K562 (cell line): Measurements from ENCODE around the gene NAP1L1. TPM values are rescaled to one million over a fixed set of nuclear protein-coding genes. Genes with fewer than 3 reads are reported as not detected.

Source experiments
- BACH1 ChIP-seq: fragments of 200-800 bp; sonication (Bioruptor generic); IDR thresholded peaks from 2 replicates; pipeline ENCODE4 v1.6.1; 2016; ENCODE audit warnings: missing genetic modification characterization, missing compliant biosample characterization
- CBFA2T2 ChIP-seq: fragments of 450-650 bp; conservative IDR thresholded peaks from 2 replicates; pipeline ENCODE4 v1.6.1; 2017; ENCODE audit warnings: mild to moderate bottlenecking
- CHD2 ChIP-seq: IDR thresholded peaks from 2 replicates; pipeline ENCODE4 v1.6.1; 2011; ENCODE audit warnings: low read depth, low read length
- FOXP1 ChIP-seq: sonication (generic); formaldehyde crosslinking; IDR thresholded peaks from 2 replicates; pipeline ENCODE4 v1.8.0; 2022; ENCODE audit warnings: mild to moderate bottlenecking, missing genetic modification reagents
- GABPA ChIP-seq: fragments of 200-800 bp; sonication (Bioruptor generic); conservative IDR thresholded peaks from 2 replicates; pipeline ENCODE4 v1.6.1; 2016; ENCODE audit warnings: low read depth, missing genetic modification characterization, missing compliant biosample characterization
- HMG20A ChIP-seq: fragments of 450-650 bp; formaldehyde crosslinking; conservative IDR thresholded peaks from 2 replicates; pipeline ENCODE4 v1.4.0; 2020; ENCODE audit warnings: mild to moderate bottlenecking, mixed read lengths
- HMGN3 ChIP-seq: IDR thresholded peaks from 2 replicates; pipeline ENCODE4 v1.6.1; 2011; ENCODE audit warnings: borderline replicate concordance, low read depth, mild to moderate bottlenecking, mixed read lengths, low read length; ENCODE audit not compliant: insufficient read length; ENCODE audit errors: extremely low read depth
- KLF13 ChIP-seq: fragments of 450-650 bp; IDR thresholded peaks from 2 replicates; pipeline ENCODE4 v1.6.1; 2016; ENCODE audit warnings: missing genetic modification characterization, low read depth, mild to moderate bottlenecking, missing compliant biosample characterization, moderate library complexity, borderline replicate concordance
- MCM2 ChIP-seq: fragments of 450-650 bp; IDR thresholded peaks from 2 replicates; pipeline ENCODE4 v1.6.1; 2017; ENCODE audit warnings: low read depth, mild to moderate bottlenecking
- MYC ChIP-seq, 2 experiments: fragments of 250-450 bp in 1 of 2; sonication (Bioruptor Pico) in 1 of 2; IDR thresholded peaks; 2 replicates each; pipeline versions ENCODE4 v1.5.1 to v1.6.1; 2012 to 2021; ENCODE audit warnings: low read depth in 2 of 2, borderline replicate concordance in 1 of 2, improper control_type of control experiment in 1 of 2, low read length in 1 of 2, mild to moderate bottlenecking in 1 of 2, moderate library complexity in 1 of 2
- NFIC ChIP-seq: fragments of 450-650 bp; IDR thresholded peaks from 2 replicates; pipeline ENCODE4 v1.6.1; 2017; ENCODE audit warnings: mild to moderate bottlenecking, inconsistent platforms
- NR2C2 ChIP-seq, 2 experiments: fragments of 200-800 bp in 1 of 2; sonication (Bioruptor generic) in 1 of 2; sonication (generic) in 1 of 2; formaldehyde crosslinking in 1 of 2; IDR thresholded peaks; 2 replicates each; pipeline versions ENCODE4 v1.6.1 to v1.8.0; 2016 to 2022; ENCODE audit warnings: mild to moderate bottlenecking in 1 of 2, missing compliant biosample characterization in 1 of 2, missing genetic modification characterization in 1 of 2, missing genetic modification reagents in 1 of 2
- SLC30A9 ChIP-seq: fragments of 250-450 bp; sonication (Bioruptor Pico); IDR thresholded peaks from 2 replicates; pipeline ENCODE4 v1.8.0; 2022; ENCODE audit warnings: mild to moderate bottlenecking, moderate library complexity
- SMARCA4 ChIP-seq: fragments of 450-650 bp; IDR thresholded peaks from 2 replicates; pipeline ENCODE4 v1.6.1; 2016
- SRSF1 ChIP-seq: fragments of 200-400 bp; formaldehyde crosslinking; IDR thresholded peaks from 2 replicates; pipeline ENCODE4 v1.6.1; 2017; ENCODE audit warnings: mild to moderate bottlenecking, low read depth, low read length, moderate library complexity
- ZFX ChIP-seq: sonication (generic); formaldehyde crosslinking; IDR thresholded peaks from 2 replicates; pipeline ENCODE4 v1.8.0; 2022; ENCODE audit warnings: mild to moderate bottlenecking, missing genetic modification reagents, moderate library complexity
- ZNF239 ChIP-seq: fragments of 250-450 bp; sonication (Bioruptor Pico); IDR thresholded peaks from 2 replicates; pipeline ENCODE4 v1.4.0; 2020; ENCODE audit warnings: mild to moderate bottlenecking
- ZNF263 ChIP-seq: sonication (generic); formaldehyde crosslinking; IDR thresholded peaks from 2 replicates; pipeline ENCODE4 v1.8.0; 2022; ENCODE audit warnings: mild to moderate bottlenecking, missing genetic modification reagents, borderline replicate concordance
- ZNF316 ChIP-seq: fragments of 450-650 bp; IDR thresholded peaks from 2 replicates; pipeline ENCODE4 v1.6.1; 2016
- polyA plus RNA-seq, 8 experiments: library from polyadenylated mRNA; depleted of rRNA in 4 of 8; stranded (reverse) in 5 of 8; unstranded in 3 of 8; fragments of >200 nt; fragmentation: Nextera tagmentation in 2 of 8; fragmentation: Illumina TruSeq in 1 of 8; extraction: Ambion mirVana in 2 of 8; extraction: Trizol in 1 of 8; gene quantifications; 2 replicates each; pipeline versions ENCODE4 v1.2.1 to v1.2.3, GENCODE V29; 2011 to 2014; ENCODE audit warnings: inconsistent platforms in 1 of 8, missing spikeins in 1 of 8
- total RNA-seq, 7 experiments: library from RNA; depleted of rRNA in 6 of 7; stranded (reverse); fragments of >200 nt in 6 of 7; fragmentation: Illumina TruSeq in 2 of 7; extraction: Trizol in 2 of 7; gene quantifications; 2 replicates each; pipeline versions ENCODE4 v1.2.1 to v1.2.3, GENCODE V29; 2011 to 2021; ENCODE audit warnings: low replicate concordance in 1 of 7
- TF ChIP-seq, protein P1 (sequence below): sonication (generic); formaldehyde crosslinking; IDR thresholded peaks from 2 replicates; pipeline ENCODE4 v1.8.0; 2023; ENCODE audit warnings: mild to moderate bottlenecking, missing genetic modification reagents
- TF ChIP-seq, protein P2 (sequence below): fragments of 250-450 bp; sonication (Bioruptor Pico); IDR thresholded peaks from 2 replicates; pipeline ENCODE4 v1.4.0; 2020; ENCODE audit warnings: mild to moderate bottlenecking, moderate library complexity

The NAP1L1 gene
- total and polyA plus RNA-seq, 9 of the 15 experiments (the other 6 are each of a cell fraction or from before 2014, with no cell fraction given) = 287 to 747 (median 450) TPM

DNA sequence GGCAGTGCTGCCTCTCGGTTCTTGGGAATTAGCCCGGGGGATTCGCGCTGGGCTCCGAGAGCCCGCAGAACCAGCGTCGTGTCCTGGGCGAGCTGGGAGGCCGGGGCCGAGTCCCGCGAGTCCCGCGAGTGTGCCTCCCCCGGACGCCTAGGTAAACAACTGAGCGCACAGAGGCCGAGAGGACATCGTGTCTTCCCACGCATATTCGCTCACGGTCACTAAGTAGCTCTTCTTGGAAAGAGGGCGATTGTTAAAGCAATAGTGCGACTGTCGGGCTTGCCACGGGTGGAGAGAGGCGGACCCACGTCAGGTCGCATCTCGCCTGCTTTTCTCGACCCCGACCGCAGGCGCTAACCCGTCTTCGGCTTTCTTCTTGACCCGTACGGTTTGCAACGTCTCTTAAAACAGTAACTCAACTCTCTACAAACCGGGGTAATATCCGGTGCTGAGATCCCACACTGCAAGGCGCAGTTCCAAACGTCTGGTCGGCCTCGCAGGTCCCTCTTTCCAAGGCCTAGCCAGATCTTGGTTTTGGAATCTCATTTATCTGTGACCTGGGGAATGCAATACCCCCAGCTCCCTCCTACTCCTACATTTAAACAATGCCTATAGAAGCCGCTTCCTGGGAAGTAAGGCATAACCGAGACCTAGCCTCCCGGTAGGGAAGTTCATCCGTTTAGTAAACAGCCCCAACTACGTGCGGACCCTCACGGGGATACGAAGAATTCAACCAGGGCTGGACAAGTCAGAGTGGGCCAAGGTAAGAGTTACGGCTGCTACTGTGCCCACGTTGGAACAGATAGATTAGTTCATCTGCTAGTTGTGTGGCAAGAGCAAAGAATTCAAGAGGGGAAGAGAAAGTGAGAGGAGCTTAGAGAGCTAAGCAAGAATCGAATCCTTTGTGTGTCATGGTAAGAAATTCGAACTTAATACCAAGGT lies 52.2 kb downstream of the NAP1L1 start (continued):
- TF ChIP-seq, protein P1, sequence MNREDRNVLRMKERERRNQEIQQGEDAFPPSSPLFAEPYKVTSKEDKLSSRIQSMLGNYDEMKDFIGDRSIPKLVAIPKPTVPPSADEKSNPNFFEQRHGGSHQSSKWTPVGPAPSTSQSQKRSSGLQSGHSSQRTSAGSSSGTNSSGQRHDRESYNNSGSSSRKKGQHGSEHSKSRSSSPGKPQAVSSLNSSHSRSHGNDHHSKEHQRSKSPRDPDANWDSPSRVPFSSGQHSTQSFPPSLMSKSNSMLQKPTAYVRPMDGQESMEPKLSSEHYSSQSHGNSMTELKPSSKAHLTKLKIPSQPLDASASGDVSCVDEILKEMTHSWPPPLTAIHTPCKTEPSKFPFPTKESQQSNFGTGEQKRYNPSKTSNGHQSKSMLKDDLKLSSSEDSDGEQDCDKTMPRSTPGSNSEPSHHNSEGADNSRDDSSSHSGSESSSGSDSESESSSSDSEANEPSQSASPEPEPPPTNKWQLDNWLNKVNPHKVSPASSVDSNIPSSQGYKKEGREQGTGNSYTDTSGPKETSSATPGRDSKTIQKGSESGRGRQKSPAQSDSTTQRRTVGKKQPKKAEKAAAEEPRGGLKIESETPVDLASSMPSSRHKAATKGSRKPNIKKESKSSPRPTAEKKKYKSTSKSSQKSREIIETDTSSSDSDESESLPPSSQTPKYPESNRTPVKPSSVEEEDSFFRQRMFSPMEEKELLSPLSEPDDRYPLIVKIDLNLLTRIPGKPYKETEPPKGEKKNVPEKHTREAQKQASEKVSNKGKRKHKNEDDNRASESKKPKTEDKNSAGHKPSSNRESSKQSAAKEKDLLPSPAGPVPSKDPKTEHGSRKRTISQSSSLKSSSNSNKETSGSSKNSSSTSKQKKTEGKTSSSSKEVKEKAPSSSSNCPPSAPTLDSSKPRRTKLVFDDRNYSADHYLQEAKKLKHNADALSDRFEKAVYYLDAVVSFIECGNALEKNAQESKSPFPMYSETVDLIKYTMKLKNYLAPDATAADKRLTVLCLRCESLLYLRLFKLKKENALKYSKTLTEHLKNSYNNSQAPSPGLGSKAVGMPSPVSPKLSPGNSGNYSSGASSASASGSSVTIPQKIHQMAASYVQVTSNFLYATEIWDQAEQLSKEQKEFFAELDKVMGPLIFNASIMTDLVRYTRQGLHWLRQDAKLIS (CRISPR knock-in tag) = peak; percentile 50
- TF ChIP-seq HMGN3 = no peak
- no peak for TF ChIP-seq NR2C2 (CRISPR knock-in tag; IDR thresholded peaks at IDR 0.05)
- peak; percentile 54 for TF ChIP-seq NR2C2 (tag; IDR thresholded peaks at IDR 0.05)
- TF ChIP-seq NFIC = no peak
- TF ChIP-seq, protein P2, sequence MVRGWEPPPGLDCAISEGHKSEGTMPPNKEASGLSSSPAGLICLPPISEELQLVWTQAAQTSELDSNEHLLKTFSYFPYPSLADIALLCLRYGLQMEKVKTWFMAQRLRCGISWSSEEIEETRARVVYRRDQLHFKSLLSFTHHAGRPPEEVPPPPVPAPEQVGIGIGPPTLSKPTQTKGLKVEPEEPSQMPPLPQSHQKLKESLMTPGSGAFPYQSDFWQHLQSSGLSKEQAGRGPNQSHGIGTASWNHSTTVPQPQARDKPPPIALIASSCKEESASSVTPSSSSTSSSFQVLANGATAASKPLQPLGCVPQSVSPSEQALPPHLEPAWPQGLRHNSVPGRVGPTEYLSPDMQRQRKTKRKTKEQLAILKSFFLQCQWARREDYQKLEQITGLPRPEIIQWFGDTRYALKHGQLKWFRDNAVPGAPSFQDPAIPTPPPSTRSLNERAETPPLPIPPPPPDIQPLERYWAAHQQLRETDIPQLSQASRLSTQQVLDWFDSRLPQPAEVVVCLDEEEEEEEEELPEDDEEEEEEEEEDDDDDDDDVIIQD (CRISPR knock-in tag) = no peak
- no peak for TF ChIP-seq SLC30A9 (CRISPR knock-in tag)
- no peak for TF ChIP-seq SRSF1
- peak; percentile 60; the same call in 1 of the 2 replicates for TF ChIP-seq CHD2
- TF ChIP-seq ZFX (CRISPR knock-in tag) = peak; percentile 88
- TF ChIP-seq ZNF239 (CRISPR knock-in tag) = no peak
- TF ChIP-seq CBFA2T2 = no peak
- TF ChIP-seq BACH1 (tag) = no peak
- peak; percentile 35; the same call in 1 of the 2 replicates for TF ChIP-seq GABPA (tag)
- no peak for TF ChIP-seq ZNF316
- TF ChIP-seq ZNF263 (CRISPR knock-in tag) = peak; percentile 29; the same call in 1 of the 2 replicates
- no peak for TF ChIP-seq KLF13
- 0 out of 2 replicates have a peak, but pooled peaks have one; percentile 24 for TF ChIP-seq FOXP1
- TF ChIP-seq MCM2 = no peak
- no peak for TF ChIP-seq MYC (IDR thresholded peaks at IDR 0.05; ENCODE audit: low read depth, low read length)
- no peak for TF ChIP-seq MYC (CRISPR knock-in tag; IDR thresholded peaks at IDR 0.05; ENCODE audit: borderline replicate concordance, low read depth)
- TF ChIP-seq HMG20A (CRISPR knock-in tag) = no peak
- TF ChIP-seq SMARCA4 = no peak
